ENCODE measurements around the gene TM6SF1.
"Not testable (repeated sequence)": the region's sequence is repeated elsewhere in the genome, so short reads cannot be mapped to it uniquely, and the experiment has no call there.

TM6SF1 gene

GRCh38 chr15:83090465-83090864 lies 17.0 kb upstream of the TM6SF1 start:
- no peak for DNase-seq

- DNase-seq = not testable (repeated sequence)
These were observed 15.5 kb upstream of the TM6SF1 start for GRCh38 chr15:83091965-83092308.

- no peak for DNase-seq
These were observed 15.0 kb upstream of the TM6SF1 start for GRCh38 chr15:83092309-83092976.

GRCh38 chr15:83094583-83094982 lies 12.9 kb upstream of the TM6SF1 start:
- no peak for DNase-seq

GRCh38 chr15:83098079-83098478 lies 9.4 kb upstream of the TM6SF1 start:
- no peak for DNase-seq

GRCh38 chr15:83099290-83099689 lies 8.2 kb upstream of the TM6SF1 start:
- no peak for DNase-seq

- no peak for DNase-seq
These were observed 7.3 kb upstream of the TM6SF1 start for GRCh38 chr15:83100097-83100646.

- DNase-seq = no peak
These were observed 5.1 kb upstream of the TM6SF1 start for GRCh38 chr15:83102346-83102745.

GRCh38 chr15:83104141-83104540 lies 3.3 kb upstream of the TM6SF1 start:
- no peak for DNase-seq

GRCh38 chr15:83105440-83105839 lies 2.0 kb upstream of the TM6SF1 start:
- no peak for DNase-seq

GRCh38 chr15:83107841-83108181 lies 366 bp downstream of the TM6SF1 start:
- no peak for DNase-seq

GRCh38 chr15:83108266-83109219 lies 1.1 kb downstream of the TM6SF1 start:
- DNase-seq = no peak

- no peak for DNase-seq
These were observed 2.1 kb downstream of the TM6SF1 start for GRCh38 chr15:83109532-83109931.

- no peak for DNase-seq
These were observed 2.9 kb downstream of the TM6SF1 start for GRCh38 chr15:83110381-83110780.

GRCh38 chr15:83111149-83111548 lies 3.7 kb downstream of the TM6SF1 start:
- DNase-seq = no peak

GRCh38 chr15:83112233-83112955 lies 4.9 kb downstream of the TM6SF1 start:
- no peak for DNase-seq

GRCh38 chr15:83112956-83113299 lies 5.5 kb downstream of the TM6SF1 start:
- DNase-seq = no peak

GRCh38 chr15:83113881-83114674 lies 6.6 kb downstream of the TM6SF1 start:
- DNase-seq = no peak

- no peak for DNase-seq
These were observed 7.4 kb downstream of the TM6SF1 start for GRCh38 chr15:83114856-83115255.

GRCh38 chr15:83115410-83115809 lies 8.0 kb downstream of the TM6SF1 start:
- DNase-seq = no peak

- DNase-seq = no peak
These were observed 8.6 kb downstream of the TM6SF1 start for GRCh38 chr15:83115831-83116565.

GRCh38 chr15:83118291-83118827 lies 10.9 kb downstream of the TM6SF1 start:
- no peak for DNase-seq

All from effector CD4-positive, alpha-beta T cell (primary cell).